ENCODE measurements around the gene SETD3. TPM values are rescaled to one million over a fixed set of nuclear protein-coding genes. Genes with fewer than 3 reads are reported as not detected.
"Not testable (repeated sequence)": the region's sequence is repeated elsewhere in the genome, so short reads cannot be mapped to it uniquely, and the experiment has no call there.

Gene SETD3
- polyA plus RNA-seq, 3 donors = 57.4 to 67.0 (median 61.4) TPM

DNA sequence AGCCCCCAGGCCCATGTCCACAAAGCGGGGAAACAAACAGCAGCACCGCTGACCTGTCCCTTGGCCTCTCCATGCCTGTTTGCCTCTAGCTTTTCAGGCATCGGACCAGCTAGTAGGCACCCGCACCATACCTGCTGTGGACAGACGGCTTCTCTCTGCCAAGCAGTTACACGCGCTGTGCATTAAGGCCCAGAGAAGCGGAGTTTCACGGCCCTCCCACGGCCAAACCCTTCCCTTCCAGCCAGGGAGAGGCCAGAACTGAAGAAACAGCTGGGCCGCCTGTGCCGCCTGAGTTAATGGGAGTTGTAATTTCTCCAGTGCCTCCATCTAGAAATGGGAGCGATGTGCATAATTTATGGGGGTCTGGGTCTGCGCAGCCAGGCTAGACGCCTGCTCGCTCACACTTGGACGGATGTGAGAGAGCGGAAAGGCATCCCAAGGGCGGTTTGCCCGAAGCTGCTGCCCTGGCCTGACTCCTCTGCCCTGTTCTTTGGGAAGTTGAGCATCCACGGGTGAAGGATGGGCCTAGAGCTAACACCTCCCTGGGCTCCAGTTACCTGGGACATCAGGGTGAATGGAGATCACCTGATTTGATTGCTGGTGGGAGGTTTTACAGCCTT lies 119.0 kb downstream of the SETD3 start:
- peak; percentile 87 for DNase-seq

GRCh38 chr14:99360774-99361595 lies 119.7 kb downstream of the SETD3 start:
- no peak for DNase-seq

GRCh38 chr14:99359906-99360305 lies 120.8 kb downstream of the SETD3 start:
- DNase-seq = no peak

- DNase-seq = no peak
These were observed 122.7 kb downstream of the SETD3 start for GRCh38 chr14:99357916-99358390.

DNA sequence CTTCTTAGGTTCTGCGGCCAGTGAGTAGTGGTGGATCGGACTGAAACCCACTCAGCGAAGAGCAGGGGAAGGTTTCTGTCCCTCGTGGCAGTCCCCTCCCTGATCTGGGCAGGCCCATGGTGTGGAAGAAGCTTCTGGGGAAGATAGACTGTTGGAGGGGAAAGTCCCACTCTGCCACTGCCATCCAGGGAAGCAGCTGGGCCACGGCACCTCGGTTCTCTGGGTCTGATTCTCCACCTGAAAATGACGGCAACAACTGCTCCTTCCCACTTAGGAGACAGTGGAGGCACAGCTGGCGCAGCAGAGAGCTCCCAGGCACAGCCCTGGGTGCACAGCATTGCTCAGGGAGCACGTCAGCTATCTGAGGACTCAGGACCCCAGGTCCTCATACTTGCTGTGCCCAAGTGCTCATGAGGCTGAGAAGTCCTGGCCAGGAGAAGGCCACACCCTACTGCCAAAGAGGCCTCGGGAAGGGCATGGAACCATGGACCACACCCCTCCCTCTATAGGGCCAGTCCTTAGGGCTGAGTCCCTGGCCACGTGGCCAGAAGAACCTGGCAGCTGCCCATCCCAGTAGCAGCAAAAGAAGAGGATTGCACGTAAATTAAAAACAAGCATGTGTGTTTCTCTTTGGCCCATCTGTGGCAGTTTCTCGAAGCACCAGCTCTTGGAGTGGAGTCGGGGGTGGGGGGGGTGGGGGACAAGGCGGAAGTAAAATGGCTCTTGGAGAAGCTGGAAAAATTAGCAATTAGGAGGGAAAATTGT lies 123.3 kb downstream of the SETD3 start:
- no peak for DNase-seq

GRCh38 chr14:99356031-99356608 lies 124.5 kb downstream of the SETD3 start:
- DNase-seq = no peak

GRCh38 chr14:99354166-99354875 lies 126.3 kb downstream of the SETD3 start:
- no peak for DNase-seq

DNA sequence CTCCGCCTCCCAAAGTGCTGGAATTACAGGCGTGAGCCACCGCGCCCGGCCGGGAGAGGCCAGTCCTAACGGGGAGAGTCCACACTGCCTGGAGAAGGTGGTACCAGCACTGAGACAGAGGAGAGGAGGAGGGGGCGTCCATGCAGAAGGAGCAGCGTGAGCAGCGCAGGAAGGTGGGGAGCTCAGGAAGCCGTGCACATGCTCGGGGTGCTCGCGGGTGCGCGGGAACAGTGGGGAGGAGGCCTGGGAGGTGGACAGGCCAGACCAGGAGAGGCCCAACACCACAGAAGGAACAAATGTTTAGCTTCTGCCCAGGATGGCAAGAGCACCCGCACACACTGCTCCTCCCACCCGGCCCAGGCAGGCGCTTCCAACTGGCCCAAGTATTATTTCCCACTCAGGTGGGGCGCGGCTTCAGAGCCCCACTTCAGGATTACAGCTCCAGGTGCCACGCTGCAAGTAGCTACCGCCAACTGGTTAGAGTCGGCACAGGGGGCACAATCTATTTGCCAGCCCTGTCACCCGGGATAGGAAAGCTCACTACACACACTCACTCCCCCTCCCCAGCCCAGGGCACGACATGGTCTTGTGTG lies 127.9 kb downstream of the SETD3 start:
- no peak for DNase-seq

- no peak for DNase-seq
These were observed 129.3 kb downstream of the SETD3 start for GRCh38 chr14:99351166-99352007.

DNA sequence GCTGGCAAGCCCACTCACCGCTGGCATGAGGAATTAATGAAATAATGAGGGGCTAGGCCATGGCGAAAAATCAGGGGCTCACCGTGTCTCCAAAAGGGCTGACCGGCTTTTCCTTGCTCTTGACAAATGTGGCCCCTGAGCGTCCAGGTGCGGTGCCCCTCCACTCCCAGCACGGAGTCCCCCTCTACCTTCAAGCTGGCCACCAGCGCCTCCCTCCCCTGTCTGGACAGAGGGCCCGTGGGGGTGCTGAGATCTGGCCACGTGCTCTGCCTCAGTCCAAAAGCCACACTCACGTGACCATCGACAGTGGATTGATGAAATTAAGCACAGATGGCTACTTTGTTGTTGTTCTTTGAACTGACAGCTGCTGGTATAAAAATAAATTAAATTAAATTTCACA lies 129.9 kb downstream of the SETD3 start:
- no peak for DNase-seq

- DNase-seq = no peak
These were observed 130.8 kb downstream of the SETD3 start for GRCh38 chr14:99349721-99350495.

DNA sequence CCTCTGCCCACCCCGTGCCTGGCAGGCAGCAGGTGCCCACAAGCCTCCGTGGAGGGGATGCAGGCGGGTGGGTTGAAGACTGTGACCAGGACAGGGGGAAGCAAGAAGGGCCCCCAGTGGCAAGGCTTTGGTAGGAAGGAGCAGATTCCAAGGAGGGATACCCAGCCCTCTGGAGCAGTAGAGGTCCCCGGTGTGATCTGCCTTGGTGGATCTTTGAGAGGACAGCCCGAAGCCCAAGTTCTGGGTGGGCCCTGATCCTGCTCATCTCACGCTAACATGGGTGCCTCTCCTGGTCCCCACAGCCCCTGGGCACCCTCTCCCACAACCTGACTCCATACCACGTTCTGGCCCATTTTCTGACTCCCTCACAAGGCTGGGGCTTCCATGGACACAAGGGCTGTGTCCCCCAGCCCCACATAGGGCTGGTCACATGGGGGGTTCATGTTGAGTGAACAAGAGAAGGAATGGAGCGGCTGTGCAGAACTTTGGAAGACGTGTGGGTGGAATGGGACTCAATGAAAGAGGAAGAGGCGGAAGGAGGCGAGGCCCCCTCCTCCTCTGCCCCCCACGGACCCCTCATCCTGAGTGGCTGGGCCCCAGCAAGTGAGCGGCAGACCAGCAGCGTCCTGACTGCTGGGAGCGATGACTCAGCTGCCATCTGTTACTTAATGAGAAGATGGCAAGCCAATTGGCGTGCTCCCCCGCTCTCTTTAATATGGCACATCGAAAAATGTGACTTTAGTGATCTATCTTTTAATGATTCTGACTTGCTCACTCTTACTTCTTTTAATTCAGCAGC lies 131.6 kb downstream of the SETD3 start:
- no peak for DNase-seq

DNA sequence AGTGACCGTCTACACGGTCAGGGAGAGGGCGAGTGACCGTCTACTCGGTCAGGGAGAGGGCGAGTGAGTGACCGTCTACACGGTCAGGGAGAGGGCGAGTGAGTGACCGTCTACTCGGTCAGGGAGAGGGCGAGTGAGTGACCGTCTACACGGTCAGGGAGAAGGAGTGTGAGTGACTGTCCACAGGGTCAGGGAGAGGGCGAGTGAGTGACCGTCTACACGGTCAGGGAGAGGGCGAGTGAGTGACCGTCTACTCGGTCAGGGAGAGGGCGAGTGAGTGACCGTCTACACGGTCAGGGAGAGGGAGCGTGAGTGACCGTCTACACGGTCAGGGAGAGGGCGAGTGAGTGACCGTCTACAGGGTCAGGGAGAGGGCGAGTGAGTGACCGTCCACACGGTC lies 132.4 kb downstream of the SETD3 start:
- DNase-seq = not testable (repeated sequence)

Other genes starting within 250 kb of the SETD3 start
- 1 to 10 TPM; 2.4 to 3.0 (median 2.6) TPM for gene BCL11B, start 208.7 kb downstream of the SETD3 start, polyA plus RNA-seq (ENCODE audit: insufficient read length in 3 of 3)
- gene CCNK, start 550 bp upstream of the SETD3 start, polyA plus RNA-seq (ENCODE audit: insufficient read length in 3 of 3) = 10 to 100 TPM; 44.4 to 45.1 (median 45.0) TPM
- gene CCDC85C, start 123.3 kb upstream of the SETD3 start, polyA plus RNA-seq (ENCODE audit: insufficient read length in 3 of 3) = 10 to 100 TPM; 28.9 to 36.7 (median 34.5) TPM
- gene HHIPL1, start 164.3 kb upstream of the SETD3 start, polyA plus RNA-seq (ENCODE audit: insufficient read length in 3 of 3) = 1 to 10 TPM; 1.6 to 2.1 (median 1.8) TPM
- gene CYP46A1, start 203.4 kb upstream of the SETD3 start, polyA plus RNA-seq (ENCODE audit: insufficient read length in 3 of 3) = 1 to 10 TPM; 1.7 to 5.2 (median 4.1) TPM